ENCODE measurements around the gene SLC16A12. TPM values are rescaled to one million over a fixed set of nuclear protein-coding genes. Genes with fewer than 3 reads are reported as not detected.

Gene SLC16A12
- total and polyA plus RNA-seq, 2 of the 4 experiments (the other 2 are of a cell fraction), result 1.4 to 1.6 TPM

- Histone ChIP-seq H2AK9ac (replicated peaks; ENCODE audit: low read depth, low read length, poor library complexity) (no peak overlapping the region), H3K4me2 (ENCODE audit: low read depth, low read length) (no peak overlapping the region), H4K91ac (ENCODE audit: insufficient read depth, low read depth, low read length) (no peak overlapping the region), H2BK120ac (ENCODE audit: low read depth, low read length) (peak overlapping the region; percentile 22; the same call in 1 of the 2 replicates), H3K9ac (ENCODE audit: low read depth, low read length) (no peak overlapping the region), H2BK5ac (ENCODE audit: low read depth, low read length, poor library complexity, severe bottlenecking) (no peak overlapping the region), H3K27me3 (ENCODE audit: control insufficient read depth, insufficient read depth, low read length) (no peaks in the 10 kb centered on the region), H3K79me1 (ENCODE audit: low read depth in 1 of 2, low read length in 2 of 2) (no peaks in the 10 kb centered on the region), H2BK15ac (ENCODE audit: low read depth, low read length) (peak overlapping the region; percentile 2; the same call in 1 of the 3 replicates), H3K4me1 (ENCODE audit: control insufficient read depth, insufficient read depth, low read length) (peaks cover 4% of the 10 kb centered on the region), H2AK5ac (ENCODE audit: low read depth, low read length) (peak overlapping the region; percentile 20), H3K36me3 (ENCODE audit: control insufficient read depth, insufficient read depth, low read length) (no peaks in the 10 kb centered on the region), H3K27ac (ENCODE audit: insufficient read depth, low read length) (no peak overlapping the region), H3K23ac (ENCODE audit: low read depth, low read length) (no peak overlapping the region), H3K4me3 (ENCODE audit: insufficient read depth, low read depth, low read length) (no peak overlapping the region), H3K14ac (replicated peaks; ENCODE audit: low read depth, low read length) (peak overlapping the region; percentile 29; the same call in 1 of the 2 replicates), H2AFZ (replicated peaks; ENCODE audit: low read length, poor library complexity) (no peak overlapping the region), H4K5ac (ENCODE audit: low read depth, low read length) (no peak overlapping the region), H2BK20ac (ENCODE audit: low read depth, low read length) (no peak overlapping the region), H3K9me1 (ENCODE audit: insufficient read depth, low read length) (peaks cover 10% of the 10 kb centered on the region), H4K20me1 (ENCODE audit: insufficient read depth, low read length) (no peaks in the 10 kb centered on the region), H3K56ac (ENCODE audit: extremely low read depth, insufficient read depth, low read length) (no peak overlapping the region; the same call in 1 of the 2 replicates), H3K9me3 (ENCODE audit: control insufficient read depth, insufficient read depth, low read length) (no peaks in the 10 kb centered on the region), H3K18ac (ENCODE audit: low read depth, low read length) (0 out of 2 replicates have a peak overlapping the region, but pooled peaks have one; percentile 23), H3K4ac (ENCODE audit: low read depth, low read length) (peak overlapping the region; percentile 22; the same call in 1 of the 2 replicates), H4K8ac (ENCODE audit: low read depth in 2 of 2, low read length in 2 of 2) (no peak overlapping the region)
- dilution Hi-C loops (cut with HindIII; ENCODE audit: low sequenced_read_pairs, unreplicated experiment) (no loop called here), in situ Hi-C loops (cut with MboI; ENCODE audit: low sequenced_read_pairs) (no loop called here), intact Hi-C loops (cut with micrococcal nuclease) (no loop called here)
- no peak for DNase-seq
- ChIA-PET CTCF (no interaction called here), POLR2A (ENCODE audit: unreplicated experiment) (no interaction called here)
- no peak for ATAC-seq (ENCODE audit: low read depth)
- no TSS peak for BruUV-seq (replicated peaks)
- WGBS, 2 experiments (ENCODE audit: extremely low coverage in 2 of 2, insufficient read length in 1 of 2), result 80% methylated on average over 1 of the region's 6 CpGs; no CpG with 5 or more reads in 1 of the 2 experiments
- TF ChIP-seq NFE2L2 (IDR thresholded peaks at IDR 0.05; ENCODE audit: low read depth, low read length) (no peak), MAZ (IDR thresholded peaks at IDR 0.05; ENCODE audit: borderline replicate concordance, low read depth, low read length) (no peak), CHD1 (IDR thresholded peaks at IDR 0.05; ENCODE audit: low read depth, low read length) (no peak), BHLHE40 (IDR thresholded peaks at IDR 0.05; ENCODE audit: low read depth, low read length) (no peak), ELK1 (IDR thresholded peaks at IDR 0.05; ENCODE audit: borderline replicate concordance, low read depth, low read length) (no peak), MXI1 (IDR thresholded peaks at IDR 0.05; ENCODE audit: borderline replicate concordance, low read depth, low read length) (no peak), SMC3 (IDR thresholded peaks at IDR 0.05; ENCODE audit: low read depth, low read length) (no peak), CTCF (conservative IDR thresholded peaks at IDR 0.05; ENCODE audit: low read depth, low read length) (no peak), CEBPB (IDR thresholded peaks at IDR 0.05; ENCODE audit: low read depth, low read length) (no peak), POLR2A (IDR thresholded peaks at IDR 0.05; ENCODE audit: low read depth, low read length) (no peak), MAFK (IDR thresholded peaks at IDR 0.05; ENCODE audit: low read depth, low read length) (no peak), FOS (IDR thresholded peaks at IDR 0.05; ENCODE audit: low read depth, low read length) (no peak), RFX5 (IDR thresholded peaks at IDR 0.05; ENCODE audit: low read depth, low read length) (no peak), USF2 (IDR thresholded peaks at IDR 0.05; ENCODE audit: low read depth, low read length) (no peak), RAD21 (IDR thresholded peaks at IDR 0.05; ENCODE audit: low read length) (no peak)
Observed at GRCh38 chr10:89463846-89464537, 71.4 kb downstream of the SLC16A12 start.

Data from IMR-90 (cell line).